Liver (tissue), 9 donors: ENCODE results near the gene SERPINA5. TPM values are rescaled to one million over a fixed set of nuclear protein-coding genes. Genes with fewer than 3 reads are reported as not detected.

Experiments used
- DNase-seq: peaks from one replicate; pipeline ENCODE4 v3.0.0-alpha.2; 2017; ENCODE audit warnings: low spot score
- H3K27ac ChIP-seq, 2 donors: one replicate each; pipeline ENCODE4 v1.7.0; 2013; ENCODE audit warnings: inconsistent platforms in 2 of 2, low read length in 2 of 2, control low read depth in 1 of 2, low read depth in 1 of 2, mild to moderate bottlenecking in 1 of 2
- H3K27me3 ChIP-seq, 4 donors: one replicate each; pipeline versions ENCODE4 v1.6.1 to v1.7.0; 2013; ENCODE audit warnings: low read length in 3 of 4, inconsistent platforms in 1 of 4, mild to moderate bottlenecking in 1 of 4, moderate library complexity in 1 of 4; ENCODE audit not compliant: control insufficient read depth in 4 of 4, insufficient read depth in 4 of 4
- H3K36me3 ChIP-seq, 4 donors: one replicate each; pipeline versions ENCODE4 v1.6.1 to v1.7.0; 2013; ENCODE audit warnings: low read length in 3 of 4, mild to moderate bottlenecking in 3 of 4, low read depth in 1 of 4, moderate library complexity in 1 of 4; ENCODE audit not compliant: control insufficient read depth in 4 of 4, insufficient read depth in 3 of 4
- H3K4me1 ChIP-seq, 4 donors: one replicate each; pipeline versions ENCODE4 v1.6.1 to v1.7.0; 2013; ENCODE audit warnings: low read length in 3 of 4, mild to moderate bottlenecking in 3 of 4, moderate library complexity in 1 of 4; ENCODE audit not compliant: control insufficient read depth in 4 of 4, insufficient read depth in 4 of 4
- H3K4me3 ChIP-seq, 3 donors: one replicate each; pipeline versions ENCODE4 v1.6.1 to v1.7.0; 2013; ENCODE audit warnings: low read length in 3 of 3, control low read depth in 1 of 3, low read depth in 1 of 3, mild to moderate bottlenecking in 1 of 3
- H3K9ac ChIP-seq, 2 donors: one replicate each; pipeline ENCODE4 v1.7.0; 2013; ENCODE audit warnings: low read length in 2 of 2, mild to moderate bottlenecking in 2 of 2, moderate library complexity in 2 of 2, control low read depth in 1 of 2, low read depth in 1 of 2
- H3K9me3 ChIP-seq, 4 donors: one replicate each; pipeline versions ENCODE4 v1.6.1 to v1.7.0; 2013; ENCODE audit warnings: low read length in 3 of 4; ENCODE audit not compliant: control insufficient read depth in 4 of 4
- EGR1 ChIP-seq, 2 donors: IDR thresholded peaks; 2 replicates each; pipeline ENCODE4 v1.6.1; 2016 to 2018; ENCODE audit warnings: antibody characterized with exemption in 2 of 2, low read depth in 2 of 2
- FOXA1 ChIP-seq: IDR thresholded peaks from 2 replicates; pipeline ENCODE4 v1.6.1; 2016; ENCODE audit warnings: antibody characterized with exemption
- FOXA2 ChIP-seq: IDR thresholded peaks from 2 replicates; pipeline ENCODE4 v1.6.1; 2016; ENCODE audit warnings: antibody characterized with exemption
- GABPA ChIP-seq, 2 donors: IDR thresholded peaks in 1 of 2; conservative IDR thresholded peaks in 1 of 2; 2 replicates each; pipeline ENCODE4 v1.6.1; 2016; ENCODE audit warnings: antibody characterized with exemption in 2 of 2, mild to moderate bottlenecking in 1 of 2, moderate library complexity in 1 of 2
- HNF4A ChIP-seq, 2 donors: conservative IDR thresholded peaks; 2 replicates each; pipeline ENCODE4 v1.6.1; 2016; ENCODE audit warnings: antibody characterized with exemption in 2 of 2, mild to moderate bottlenecking in 2 of 2
- HNF4G ChIP-seq: IDR thresholded peaks from 2 replicates; pipeline ENCODE4 v1.6.1; 2016; ENCODE audit warnings: antibody characterized with exemption
- JUND ChIP-seq, 2 donors: IDR thresholded peaks; 2 replicates each; pipeline ENCODE4 v1.6.1; 2016; ENCODE audit warnings: antibody characterized with exemption in 2 of 2
- NR2F2 ChIP-seq: IDR thresholded peaks from 2 replicates; pipeline ENCODE4 v1.6.1; 2016; ENCODE audit warnings: antibody characterized with exemption
- RAD21 ChIP-seq, 2 donors: IDR thresholded peaks; 2 replicates each; pipeline ENCODE4 v1.6.1; 2016; ENCODE audit warnings: antibody characterized with exemption in 2 of 2, mild to moderate bottlenecking in 2 of 2
- RXRA ChIP-seq, 2 donors: IDR thresholded peaks; 2 replicates each; pipeline ENCODE4 v1.6.1; 2017 to 2018; ENCODE audit warnings: antibody characterized with exemption in 2 of 2, mild to moderate bottlenecking in 1 of 2
- SP1 ChIP-seq: IDR thresholded peaks from 2 replicates; pipeline ENCODE4 v1.6.1; 2018; ENCODE audit warnings: antibody characterized with exemption, mild to moderate bottlenecking
- TAF1 ChIP-seq: conservative IDR thresholded peaks from 2 replicates; pipeline ENCODE4 v1.6.1; 2016; ENCODE audit warnings: antibody characterized with exemption, mild to moderate bottlenecking
- YY1 ChIP-seq: IDR thresholded peaks from 2 replicates; pipeline ENCODE4 v1.6.1; 2016; ENCODE audit warnings: antibody characterized with exemption, mild to moderate bottlenecking
- WGBS: extraction: QIAGEN DNeasy Blood & Tissue Kit; methylation state at CpG from one replicate; pipeline ENCODE4 v1.1.7; 2013; 5-methylcytosine and 5-hydroxymethylcytosine counted together
- polyA plus RNA-seq, 2 donors: library from polyadenylated mRNA; stranded (reverse) in 1 of 2; unstranded in 1 of 2; fragments of 200-250 nt in 1 of 2; fragments of >200 nt in 1 of 2; fragmentation: Nextera tagmentation in 1 of 2; extraction: Ambion mirVana in 1 of 2; gene quantifications; one replicate each; pipeline versions ENCODE4 v1.2.1 to v1.2.3, GENCODE V29; 2013 to 2015
- total RNA-seq, 2 donors: library from RNA; depleted of rRNA; stranded (reverse); fragments of >200 nt; gene quantifications; one replicate each; pipeline ENCODE4 v1.2.3, GENCODE V29; 2014
- TF ChIP-seq, protein P1 (sequence below): IDR thresholded peaks from 2 replicates; pipeline ENCODE4 v1.6.1; 2016; ENCODE audit warnings: antibody characterized with exemption
- TF ChIP-seq, protein P2 (sequence below): fragments of 150-350 bp; IDR thresholded peaks from 2 replicates; pipeline ENCODE4 v1.5.1; 2017; ENCODE audit warnings: improper control_type of control experiment, low read depth, low read length; ENCODE audit not compliant: missing input control
- TF ChIP-seq, protein P3 (sequence below): IDR thresholded peaks from 2 replicates; pipeline ENCODE4 v1.6.1; 2016; ENCODE audit warnings: antibody characterized with exemption
- TF ChIP-seq, protein P4 (sequence below): IDR thresholded peaks from 2 replicates; pipeline ENCODE4 v1.6.1; 2016; ENCODE audit warnings: antibody characterized with exemption
- TF ChIP-seq, protein P5 (sequence below): IDR thresholded peaks from 2 replicates; pipeline ENCODE4 v1.6.1; 2016; ENCODE audit warnings: antibody characterized with exemption, mild to moderate bottlenecking
- donor health status: healthy.
- donor health status: healthy.
- donor health status: healthy.
- donor health status: healthy.
- donor health status: healthy.

The SERPINA5 gene
- total and polyA plus RNA-seq, 4 donors: 37.0 to 250 (median 84.0) TPM

DNA sequence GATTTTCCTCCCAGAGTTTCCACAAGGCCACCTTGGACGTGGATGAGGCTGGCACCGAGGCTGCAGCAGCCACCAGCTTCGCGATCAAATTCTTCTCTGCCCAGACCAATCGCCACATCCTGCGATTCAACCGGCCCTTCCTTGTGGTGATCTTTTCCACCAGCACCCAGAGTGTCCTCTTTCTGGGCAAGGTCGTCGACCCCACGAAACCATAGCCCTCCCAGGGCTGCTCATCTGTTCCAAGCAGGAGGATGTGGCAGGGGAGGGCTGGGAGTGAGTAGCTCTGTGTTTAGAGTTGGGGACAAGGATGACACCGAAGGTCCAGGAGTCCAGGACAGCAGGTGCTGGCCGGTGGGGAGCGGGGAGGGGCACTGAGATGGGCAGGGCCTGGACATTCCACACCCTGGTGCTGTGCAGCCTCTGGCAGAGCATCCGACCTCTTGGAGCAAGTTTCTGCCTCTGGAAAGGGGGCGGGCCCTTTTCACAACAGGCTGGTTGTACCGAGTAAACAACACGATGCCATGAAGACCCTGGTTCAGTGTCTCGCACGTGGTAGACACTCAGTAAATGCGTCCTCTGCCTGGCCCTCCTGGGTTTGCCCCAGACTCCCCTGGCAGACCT lies 11.7 kb upstream of the SERPINA5 start:
- Histone ChIP-seq H3K36me3 (peaks cover 0 to 27% (median 12%) of the 10 kb centered on the region in 4 donors), H3K27me3 (no peaks in the 10 kb centered on the region), H3K9ac (no peak overlapping the region), H3K27ac (peak overlapping the region; percentile 2 to 60), H3K9me3 (no peaks in the 10 kb centered on the region), H3K4me1 (peaks cover 30 to 81% (median 66%) of the 10 kb centered on the region in 4 donors), H3K4me3 (no peak overlapping the region)
- 47% methylated on average over 20 of the region's 20 CpGs for WGBS
- TF ChIP-seq RAD21 (IDR thresholded peaks at IDR 0.05) (peak; percentile 32 to 54), RXRA (IDR thresholded peaks at IDR 0.05) (peak; percentile 91 to 93), FOXA2 (peak; percentile 56), SP1 (peak; percentile 91), JUND (IDR thresholded peaks at IDR 0.05) (peak in 1 of 2 donors; percentile 84), HNF4G (peak; percentile 83), TAF1 (no peak), YY1 (peak; percentile 57), NR2F2 (no peak), FOXA1 (peak; percentile 75), HNF4A (conservative IDR thresholded peaks at IDR 0.05) (peak; percentile 95 to 97), GABPA (IDR thresholded peaks at IDR 0.05 in 1 of 2, conservative IDR thresholded peaks at IDR 0.05 in 1 of 2) (no peak), EGR1 (IDR thresholded peaks at IDR 0.05; ENCODE audit: low read depth in 2 of 2) (peak in 1 of 2 donors; percentile 56)
- TF ChIP-seq, protein P1, sequence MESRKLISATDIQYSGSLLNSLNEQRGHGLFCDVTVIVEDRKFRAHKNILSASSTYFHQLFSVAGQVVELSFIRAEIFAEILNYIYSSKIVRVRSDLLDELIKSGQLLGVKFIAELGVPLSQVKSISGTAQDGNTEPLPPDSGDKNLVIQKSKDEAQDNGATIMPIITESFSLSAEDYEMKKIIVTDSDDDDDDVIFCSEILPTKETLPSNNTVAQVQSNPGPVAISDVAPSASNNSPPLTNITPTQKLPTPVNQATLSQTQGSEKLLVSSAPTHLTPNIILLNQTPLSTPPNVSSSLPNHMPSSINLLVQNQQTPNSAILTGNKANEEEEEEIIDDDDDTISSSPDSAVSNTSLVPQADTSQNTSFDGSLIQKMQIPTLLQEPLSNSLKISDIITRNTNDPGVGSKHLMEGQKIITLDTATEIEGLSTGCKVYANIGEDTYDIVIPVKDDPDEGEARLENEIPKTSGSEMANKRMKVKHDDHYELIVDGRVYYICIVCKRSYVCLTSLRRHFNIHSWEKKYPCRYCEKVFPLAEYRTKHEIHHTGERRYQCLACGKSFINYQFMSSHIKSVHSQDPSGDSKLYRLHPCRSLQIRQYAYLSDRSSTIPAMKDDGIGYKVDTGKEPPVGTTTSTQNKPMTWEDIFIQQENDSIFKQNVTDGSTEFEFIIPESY: peak; percentile 36
- TF ChIP-seq, protein P2, sequence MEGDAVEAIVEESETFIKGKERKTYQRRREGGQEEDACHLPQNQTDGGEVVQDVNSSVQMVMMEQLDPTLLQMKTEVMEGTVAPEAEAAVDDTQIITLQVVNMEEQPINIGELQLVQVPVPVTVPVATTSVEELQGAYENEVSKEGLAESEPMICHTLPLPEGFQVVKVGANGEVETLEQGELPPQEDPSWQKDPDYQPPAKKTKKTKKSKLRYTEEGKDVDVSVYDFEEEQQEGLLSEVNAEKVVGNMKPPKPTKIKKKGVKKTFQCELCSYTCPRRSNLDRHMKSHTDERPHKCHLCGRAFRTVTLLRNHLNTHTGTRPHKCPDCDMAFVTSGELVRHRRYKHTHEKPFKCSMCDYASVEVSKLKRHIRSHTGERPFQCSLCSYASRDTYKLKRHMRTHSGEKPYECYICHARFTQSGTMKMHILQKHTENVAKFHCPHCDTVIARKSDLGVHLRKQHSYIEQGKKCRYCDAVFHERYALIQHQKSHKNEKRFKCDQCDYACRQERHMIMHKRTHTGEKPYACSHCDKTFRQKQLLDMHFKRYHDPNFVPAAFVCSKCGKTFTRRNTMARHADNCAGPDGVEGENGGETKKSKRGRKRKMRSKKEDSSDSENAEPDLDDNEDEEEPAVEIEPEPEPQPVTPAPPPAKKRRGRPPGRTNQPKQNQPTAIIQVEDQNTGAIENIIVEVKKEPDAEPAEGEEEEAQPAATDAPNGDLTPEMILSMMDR: no peak
- TF ChIP-seq, protein P3, sequence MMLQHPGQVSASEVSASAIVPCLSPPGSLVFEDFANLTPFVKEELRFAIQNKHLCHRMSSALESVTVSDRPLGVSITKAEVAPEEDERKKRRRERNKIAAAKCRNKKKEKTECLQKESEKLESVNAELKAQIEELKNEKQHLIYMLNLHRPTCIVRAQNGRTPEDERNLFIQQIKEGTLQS: no peak
- TF ChIP-seq, protein P4, sequence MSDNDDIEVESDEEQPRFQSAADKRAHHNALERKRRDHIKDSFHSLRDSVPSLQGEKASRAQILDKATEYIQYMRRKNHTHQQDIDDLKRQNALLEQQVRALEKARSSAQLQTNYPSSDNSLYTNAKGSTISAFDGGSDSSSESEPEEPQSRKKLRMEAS: peak; percentile 81
- TF ChIP-seq, protein P5, sequence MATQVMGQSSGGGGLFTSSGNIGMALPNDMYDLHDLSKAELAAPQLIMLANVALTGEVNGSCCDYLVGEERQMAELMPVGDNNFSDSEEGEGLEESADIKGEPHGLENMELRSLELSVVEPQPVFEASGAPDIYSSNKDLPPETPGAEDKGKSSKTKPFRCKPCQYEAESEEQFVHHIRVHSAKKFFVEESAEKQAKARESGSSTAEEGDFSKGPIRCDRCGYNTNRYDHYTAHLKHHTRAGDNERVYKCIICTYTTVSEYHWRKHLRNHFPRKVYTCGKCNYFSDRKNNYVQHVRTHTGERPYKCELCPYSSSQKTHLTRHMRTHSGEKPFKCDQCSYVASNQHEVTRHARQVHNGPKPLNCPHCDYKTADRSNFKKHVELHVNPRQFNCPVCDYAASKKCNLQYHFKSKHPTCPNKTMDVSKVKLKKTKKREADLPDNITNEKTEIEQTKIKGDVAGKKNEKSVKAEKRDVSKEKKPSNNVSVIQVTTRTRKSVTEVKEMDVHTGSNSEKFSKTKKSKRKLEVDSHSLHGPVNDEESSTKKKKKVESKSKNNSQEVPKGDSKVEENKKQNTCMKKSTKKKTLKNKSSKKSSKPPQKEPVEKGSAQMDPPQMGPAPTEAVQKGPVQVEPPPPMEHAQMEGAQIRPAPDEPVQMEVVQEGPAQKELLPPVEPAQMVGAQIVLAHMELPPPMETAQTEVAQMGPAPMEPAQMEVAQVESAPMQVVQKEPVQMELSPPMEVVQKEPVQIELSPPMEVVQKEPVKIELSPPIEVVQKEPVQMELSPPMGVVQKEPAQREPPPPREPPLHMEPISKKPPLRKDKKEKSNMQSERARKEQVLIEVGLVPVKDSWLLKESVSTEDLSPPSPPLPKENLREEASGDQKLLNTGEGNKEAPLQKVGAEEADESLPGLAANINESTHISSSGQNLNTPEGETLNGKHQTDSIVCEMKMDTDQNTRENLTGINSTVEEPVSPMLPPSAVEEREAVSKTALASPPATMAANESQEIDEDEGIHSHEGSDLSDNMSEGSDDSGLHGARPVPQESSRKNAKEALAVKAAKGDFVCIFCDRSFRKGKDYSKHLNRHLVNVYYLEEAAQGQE: peak; percentile 54
- no peak for DNase-seq
